ENCODE data around the gene TTLL3. TPM values are rescaled to one million over a fixed set of nuclear protein-coding genes. Genes with fewer than 3 reads are reported as not detected.

TTLL3 gene
- total RNA-seq, 1 donor from 2014 or later: 13.6 TPM

- Histone ChIP-seq H3K36me3 (ENCODE audit: control insufficient read depth in 3 of 3, insufficient read depth in 3 of 3, low read length in 3 of 3) (peaks cover 35 to 54% (median 43%) of the 10 kb centered on the region in 3 donors), H3K4me3 (ENCODE audit: low read length in 3 of 3) (no peak overlapping the region), H3K27ac (ENCODE audit: low read depth, low read length) (no peak overlapping the region), H3K9me3 (ENCODE audit: control insufficient read depth in 3 of 3, low read length in 3 of 3) (no peaks in the 10 kb centered on the region), H3K9ac (ENCODE audit: low read depth in 1 of 3, low read length in 3 of 3) (no peak overlapping the region), H3K27me3 (ENCODE audit: control insufficient read depth in 3 of 3, insufficient read depth in 3 of 3, low read length in 3 of 3) (no peaks in the 10 kb centered on the region), H3K4me1 (ENCODE audit: control insufficient read depth in 3 of 3, insufficient read depth in 3 of 3, low read length in 3 of 3) (peaks cover 10 to 14% (median 11%) of the 10 kb centered on the region in 3 donors)
Measured at GRCh38 chr3:9787714-9788113, 22.3 kb upstream of the TTLL3 start.

DNA sequence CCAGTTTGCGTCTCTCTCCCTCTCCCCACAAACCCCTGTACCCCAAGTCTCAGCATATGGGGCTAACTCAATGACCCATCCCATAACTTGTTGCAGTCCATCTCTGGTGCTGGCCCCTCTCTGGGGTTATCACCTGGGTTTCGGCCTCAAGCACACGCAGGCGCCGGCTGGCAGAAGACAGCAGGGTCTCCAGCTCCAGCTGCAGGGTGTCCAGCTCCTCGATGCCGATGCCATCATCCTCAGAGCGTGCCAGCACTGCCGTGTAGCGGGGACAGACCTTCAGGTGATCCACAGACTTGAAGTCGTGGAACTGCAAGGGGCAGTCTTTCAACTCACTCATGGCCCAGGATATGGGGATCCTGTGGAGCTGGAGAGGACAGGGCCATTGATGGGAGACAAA lies 18.9 kb upstream of the TTLL3 start:
- Histone ChIP-seq H3K27ac (ENCODE audit: low read depth, low read length) (no peak overlapping the region), H3K36me3 (ENCODE audit: control insufficient read depth in 3 of 3, insufficient read depth in 3 of 3, low read length in 3 of 3) (peaks cover 22 to 31% (median 31%) of the 10 kb centered on the region in 3 donors)

DNA sequence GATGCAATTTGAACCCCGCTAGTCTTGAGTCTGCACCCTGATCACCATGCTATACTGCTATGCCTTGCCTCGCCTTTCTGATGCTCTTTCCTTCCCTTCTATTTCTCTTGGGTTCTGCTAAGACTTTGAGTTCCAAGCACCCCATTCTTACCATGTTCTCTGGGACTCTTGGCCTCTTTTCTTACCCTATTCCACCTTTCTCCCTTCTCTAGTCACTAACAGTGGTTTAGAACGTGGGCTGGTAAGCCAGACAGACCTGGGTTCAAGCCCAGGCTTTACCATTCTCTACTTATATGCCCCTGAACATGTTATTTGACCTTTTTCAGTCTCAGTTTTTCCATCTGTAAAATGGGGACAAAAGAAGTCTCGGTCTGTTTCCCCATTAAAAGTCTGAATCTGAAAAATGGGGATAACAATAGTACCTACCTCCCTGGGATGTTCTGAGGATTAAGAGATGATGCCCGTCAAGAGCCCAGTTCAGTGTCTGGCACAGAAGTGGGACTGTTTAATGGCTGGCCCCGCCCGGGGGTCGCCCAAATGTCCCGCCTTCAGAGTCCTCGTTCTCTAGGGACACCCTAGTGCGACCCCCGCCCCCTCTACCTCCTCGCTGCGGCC lies 18.2 kb upstream of the TTLL3 start:
- H3K36me3 ChIP-seq (ENCODE audit: control insufficient read depth in 3 of 3, insufficient read depth in 3 of 3, low read length in 3 of 3): peaks cover 15 to 24% (median 23%) of the 10 kb centered on the region in 3 donors
- H3K4me3 ChIP-seq (ENCODE audit: low read length in 3 of 3): peak overlapping the region; percentile 96 to 100 (median 97)
- H3K9me3 ChIP-seq (ENCODE audit: control insufficient read depth in 3 of 3, low read length in 3 of 3): no peaks in the 10 kb centered on the region
- H3K9ac ChIP-seq (ENCODE audit: low read depth in 1 of 3, low read length in 3 of 3): peak overlapping the region; percentile 94 to 97 (median 97)
- H3K4me1 ChIP-seq (ENCODE audit: control insufficient read depth in 3 of 3, insufficient read depth in 3 of 3, low read length in 3 of 3): peaks cover 19 to 32% (median 27%) of the 10 kb centered on the region in 3 donors
- no peaks in the 10 kb centered on the region for H3K27me3 ChIP-seq (ENCODE audit: control insufficient read depth in 3 of 3, insufficient read depth in 3 of 3, low read length in 3 of 3)
- peak overlapping the region; percentile 96 for H3K27ac ChIP-seq (ENCODE audit: low read depth, low read length)

More for the DNA sequence above, 18.9 kb upstream of the TTLL3 start:
- no peaks in the 10 kb centered on the region for H3K27me3 ChIP-seq (ENCODE audit: control insufficient read depth in 3 of 3, insufficient read depth in 3 of 3, low read length in 3 of 3)
- H3K9ac ChIP-seq (ENCODE audit: low read depth in 1 of 3, low read length in 3 of 3): peak overlapping the region; percentile 7 to 97 (median 94)
- H3K4me1 ChIP-seq (ENCODE audit: control insufficient read depth in 3 of 3, insufficient read depth in 3 of 3, low read length in 3 of 3): peaks cover 19 to 32% (median 27%) of the 10 kb centered on the region in 3 donors
- H3K9me3 ChIP-seq (ENCODE audit: control insufficient read depth in 3 of 3, low read length in 3 of 3): no peaks in the 10 kb centered on the region
- H3K4me3 ChIP-seq (ENCODE audit: low read length in 3 of 3): peak overlapping the region in 1 of 3 donors; percentile 97

GRCh38 chr3:9792405-9793160 lies 17.5 kb upstream of the TTLL3 start, which contains the start of the genes ARPC4 and TADA3:
TSS of gene ARPC4 (plus strand) at chr3:9793082. CDS start at chr3:9793122, 40 bp downstream.
TSS of gene TADA3 (minus strand) at chr3:9792473. CDS start at chr3:9791466, 1,007 bp downstream.
- H3K4me1 ChIP-seq (ENCODE audit: control insufficient read depth in 3 of 3, insufficient read depth in 3 of 3, low read length in 3 of 3): peaks cover 19 to 32% (median 27%) of the 10 kb centered on the region in 3 donors
- no peaks in the 10 kb centered on the region for H3K9me3 ChIP-seq (ENCODE audit: control insufficient read depth in 3 of 3, low read length in 3 of 3)
- H3K36me3 ChIP-seq (ENCODE audit: control insufficient read depth in 3 of 3, insufficient read depth in 3 of 3, low read length in 3 of 3): peaks cover 14 to 25% (median 23%) of the 10 kb centered on the region in 3 donors
- no peaks in the 10 kb centered on the region for H3K27me3 ChIP-seq (ENCODE audit: control insufficient read depth in 3 of 3, insufficient read depth in 3 of 3, low read length in 3 of 3)
- H3K27ac ChIP-seq (ENCODE audit: low read depth, low read length): peak within 1 kb of the TSS; percentile 96
- H3K4me3 ChIP-seq (ENCODE audit: low read length in 3 of 3): peak within 1 kb of the TSS; percentile 96 to 100 (median 97)
- H3K9ac ChIP-seq (ENCODE audit: low read depth in 1 of 3, low read length in 3 of 3): peak within 1 kb of the TSS; percentile 94 to 97 (median 97)

DNA sequence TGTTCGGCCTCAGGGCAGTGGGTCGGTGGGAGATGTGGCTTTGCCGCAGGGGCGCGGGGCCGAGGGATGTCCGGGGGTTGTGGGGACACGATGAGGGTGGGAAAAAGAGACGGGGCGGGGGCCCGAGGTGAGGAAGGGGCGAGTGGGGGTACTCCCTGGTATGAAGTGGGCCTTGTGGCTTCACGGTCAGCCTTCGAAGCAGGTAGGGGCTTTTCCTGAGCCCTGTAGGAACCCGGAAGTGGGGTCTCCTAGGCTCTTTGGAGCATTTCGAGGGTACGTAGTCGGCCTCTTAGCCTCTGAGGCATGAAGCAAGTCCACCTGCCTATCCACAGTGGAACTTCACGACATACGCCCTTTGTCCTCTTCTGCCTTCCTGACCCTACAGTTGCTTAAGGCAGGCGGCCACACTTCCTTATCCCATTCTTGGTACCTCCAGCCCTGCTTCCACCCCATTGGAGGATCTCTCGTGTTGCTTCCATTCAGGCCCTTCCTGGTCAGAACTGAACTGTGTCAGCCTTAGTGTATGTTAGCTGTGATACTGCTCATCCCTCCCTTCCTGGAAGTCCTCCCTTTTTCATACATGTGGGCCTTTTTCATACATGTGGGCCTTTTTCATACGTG lies 16.8 kb upstream of the TTLL3 start:
- Histone ChIP-seq H3K36me3 (ENCODE audit: control insufficient read depth in 3 of 3, insufficient read depth in 3 of 3, low read length in 3 of 3) (peaks cover 20 to 29% (median 27%) of the 10 kb centered on the region in 3 donors), H3K27ac (ENCODE audit: low read depth, low read length) (peak overlapping the region; percentile 96), H3K27me3 (ENCODE audit: control insufficient read depth in 3 of 3, insufficient read depth in 3 of 3, low read length in 3 of 3) (no peaks in the 10 kb centered on the region), H3K9ac (ENCODE audit: low read depth in 1 of 3, low read length in 3 of 3) (peak overlapping the region; percentile 94 to 97 (median 97)), H3K9me3 (ENCODE audit: control insufficient read depth in 3 of 3, low read length in 3 of 3) (no peaks in the 10 kb centered on the region), H3K4me3 (ENCODE audit: low read length in 3 of 3) (peak overlapping the region; percentile 96 to 100 (median 97)), H3K4me1 (ENCODE audit: control insufficient read depth in 3 of 3, insufficient read depth in 3 of 3, low read length in 3 of 3) (peaks cover 19 to 32% (median 27%) of the 10 kb centered on the region in 3 donors)

- H3K4me1 ChIP-seq (ENCODE audit: control insufficient read depth in 3 of 3, insufficient read depth in 3 of 3, low read length in 3 of 3): peaks cover 19 to 32% (median 27%) of the 10 kb centered on the region in 3 donors
- H3K9ac ChIP-seq (ENCODE audit: low read depth in 1 of 3, low read length in 3 of 3): no peak overlapping the region
- H3K9me3 ChIP-seq (ENCODE audit: control insufficient read depth in 3 of 3, low read length in 3 of 3): no peaks in the 10 kb centered on the region
- no peak overlapping the region for H3K27ac ChIP-seq (ENCODE audit: low read depth, low read length)
- H3K4me3 ChIP-seq (ENCODE audit: low read length in 3 of 3): no peak overlapping the region
- H3K36me3 ChIP-seq (ENCODE audit: control insufficient read depth in 3 of 3, insufficient read depth in 3 of 3, low read length in 3 of 3): peaks cover 17 to 33% (median 33%) of the 10 kb centered on the region in 3 donors
- no peaks in the 10 kb centered on the region for H3K27me3 ChIP-seq (ENCODE audit: control insufficient read depth in 3 of 3, insufficient read depth in 3 of 3, low read length in 3 of 3)
Measured at GRCh38 chr3:9794400-9794799, 15.7 kb upstream of the TTLL3 start.

DNA sequence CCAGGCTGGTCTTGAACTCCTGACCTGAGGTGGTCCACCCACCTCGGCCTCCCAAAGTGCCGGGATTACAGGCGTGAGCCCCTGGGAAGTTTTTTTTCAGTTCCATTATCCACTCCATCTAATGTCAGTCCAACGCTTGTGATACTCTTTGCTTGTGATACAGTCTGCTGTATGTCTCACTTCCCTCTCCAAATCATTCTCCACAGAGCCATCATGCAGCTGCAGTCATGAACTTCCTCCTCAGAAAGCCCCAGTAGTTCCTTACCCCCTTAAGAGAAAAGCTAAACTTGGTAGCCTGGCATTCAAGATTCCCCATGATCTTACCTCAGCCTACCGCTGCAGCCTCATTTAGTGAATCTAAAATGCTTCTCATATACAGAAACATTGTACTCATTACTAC lies 14.9 kb upstream of the TTLL3 start:
- peaks cover 21 to 35% (median 33%) of the 10 kb centered on the region in 3 donors for H3K36me3 ChIP-seq (ENCODE audit: control insufficient read depth in 3 of 3, insufficient read depth in 3 of 3, low read length in 3 of 3)
- peak overlapping the region in 1 of 3 donors; percentile 17 for H3K9ac ChIP-seq (ENCODE audit: low read depth in 1 of 3, low read length in 3 of 3)
- no peaks in the 10 kb centered on the region for H3K9me3 ChIP-seq (ENCODE audit: control insufficient read depth in 3 of 3, low read length in 3 of 3)
- peaks cover 19 to 32% (median 27%) of the 10 kb centered on the region in 3 donors for H3K4me1 ChIP-seq (ENCODE audit: control insufficient read depth in 3 of 3, insufficient read depth in 3 of 3, low read length in 3 of 3)
- no peak overlapping the region for H3K27ac ChIP-seq (ENCODE audit: low read depth, low read length)
- no peak overlapping the region for H3K4me3 ChIP-seq (ENCODE audit: low read length in 3 of 3)
- no peaks in the 10 kb centered on the region for H3K27me3 ChIP-seq (ENCODE audit: control insufficient read depth in 3 of 3, insufficient read depth in 3 of 3, low read length in 3 of 3)

DNA sequence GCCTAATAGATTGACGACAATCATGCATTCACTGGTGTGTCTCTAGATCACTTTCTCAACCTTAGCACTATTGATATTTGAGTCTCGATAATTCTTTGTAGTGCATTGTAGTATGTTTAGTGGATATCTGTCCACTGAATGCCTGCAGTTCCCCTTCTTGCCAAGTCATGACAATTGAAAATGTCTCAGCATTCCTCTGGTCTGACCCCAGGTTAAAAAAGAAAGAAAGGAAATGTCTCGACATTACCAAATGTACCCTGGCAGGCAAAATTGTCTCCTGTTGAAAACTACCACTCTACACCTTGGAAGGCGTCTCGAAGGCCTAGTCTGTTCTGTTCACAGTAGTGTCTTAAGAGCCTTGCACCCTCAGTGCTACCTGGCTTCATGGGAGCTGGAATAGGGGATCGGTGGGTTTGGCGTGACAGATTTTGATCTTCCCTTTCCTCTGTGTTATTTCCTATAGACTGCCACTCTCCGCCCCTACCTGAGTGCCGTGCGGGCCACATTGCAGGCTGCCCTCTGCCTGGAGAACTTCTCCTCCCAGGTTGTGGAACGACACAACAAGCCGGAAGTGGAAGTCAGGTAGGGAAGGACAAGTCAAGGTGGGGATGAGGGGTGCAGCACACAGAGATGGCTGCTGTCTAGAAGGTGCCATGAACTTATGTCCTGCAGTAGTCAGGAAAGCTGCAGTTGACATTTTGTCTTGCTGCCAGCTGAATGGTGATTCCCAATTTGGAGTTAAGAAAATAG lies 12.7 kb upstream of the TTLL3 start:
- Histone ChIP-seq H3K9ac (ENCODE audit: low read depth in 1 of 3, low read length in 3 of 3) (no peak overlapping the region), H3K4me3 (ENCODE audit: low read length in 3 of 3) (no peak overlapping the region), H3K27ac (ENCODE audit: low read depth, low read length) (no peak overlapping the region), H3K9me3 (ENCODE audit: control insufficient read depth in 3 of 3, low read length in 3 of 3) (no peaks in the 10 kb centered on the region), H3K36me3 (ENCODE audit: control insufficient read depth in 3 of 3, insufficient read depth in 3 of 3, low read length in 3 of 3) (peaks cover 34 to 48% (median 47%) of the 10 kb centered on the region in 3 donors), H3K4me1 (ENCODE audit: control insufficient read depth in 3 of 3, insufficient read depth in 3 of 3, low read length in 3 of 3) (peaks cover 8 to 18% (median 15%) of the 10 kb centered on the region in 3 donors), H3K27me3 (ENCODE audit: control insufficient read depth in 3 of 3, insufficient read depth in 3 of 3, low read length in 3 of 3) (no peaks in the 10 kb centered on the region)

DNA sequence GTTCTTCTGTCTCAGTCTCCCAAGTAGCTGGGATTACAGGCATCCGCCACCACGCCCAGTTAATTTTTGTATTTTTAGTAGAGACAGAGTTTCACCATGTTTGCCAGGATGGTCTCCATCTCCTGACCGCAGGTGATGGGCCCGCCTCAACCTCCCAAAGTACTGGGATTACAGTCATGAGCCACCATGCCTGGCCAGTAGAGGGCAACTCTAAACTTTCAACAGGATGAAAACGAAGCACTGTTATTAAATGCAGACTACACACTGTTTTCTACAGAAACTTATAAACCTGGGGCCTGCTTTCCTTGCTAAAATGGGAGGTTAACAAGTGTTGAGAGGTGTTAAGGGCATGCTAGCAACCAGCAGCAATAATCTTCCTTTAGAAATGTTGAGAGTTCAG lies 9.5 kb upstream of the TTLL3 start:
- no peaks in the 10 kb centered on the region for H3K27me3 ChIP-seq (ENCODE audit: control insufficient read depth in 3 of 3, insufficient read depth in 3 of 3, low read length in 3 of 3)
- H3K4me3 ChIP-seq (ENCODE audit: low read length in 3 of 3): no peak overlapping the region
- H3K36me3 ChIP-seq (ENCODE audit: control insufficient read depth in 3 of 3, insufficient read depth in 3 of 3, low read length in 3 of 3): peaks cover 61 to 72% (median 70%) of the 10 kb centered on the region in 3 donors
- no peak overlapping the region for H3K27ac ChIP-seq (ENCODE audit: low read depth, low read length)
- H3K4me1 ChIP-seq (ENCODE audit: control insufficient read depth in 3 of 3, insufficient read depth in 3 of 3, low read length in 3 of 3): peaks cover 8 to 14% (median 10%) of the 10 kb centered on the region in 3 donors
- H3K9me3 ChIP-seq (ENCODE audit: control insufficient read depth in 3 of 3, low read length in 3 of 3): no peaks in the 10 kb centered on the region
- no peak overlapping the region for H3K9ac ChIP-seq (ENCODE audit: low read depth in 1 of 3, low read length in 3 of 3)

All from skeletal muscle tissue (tissue), 4 donors.